GM12801 (cell line): ENCODE data around the gene WNT3A.

Source experiments
- TF ChIP-seq, protein P1 (sequence below): IDR thresholded peaks from one replicate; pipeline ENCODE4 v1.5.1; 2011; ENCODE audit warnings: control low read depth; ENCODE audit not compliant: insufficient read length; ENCODE audit errors: extremely low read depth

The WNT3A gene

GRCh38 chr1:228076796-228077430, 70.1 kb downstream of the WNT3A start:
- TF ChIP-seq, protein P1, sequence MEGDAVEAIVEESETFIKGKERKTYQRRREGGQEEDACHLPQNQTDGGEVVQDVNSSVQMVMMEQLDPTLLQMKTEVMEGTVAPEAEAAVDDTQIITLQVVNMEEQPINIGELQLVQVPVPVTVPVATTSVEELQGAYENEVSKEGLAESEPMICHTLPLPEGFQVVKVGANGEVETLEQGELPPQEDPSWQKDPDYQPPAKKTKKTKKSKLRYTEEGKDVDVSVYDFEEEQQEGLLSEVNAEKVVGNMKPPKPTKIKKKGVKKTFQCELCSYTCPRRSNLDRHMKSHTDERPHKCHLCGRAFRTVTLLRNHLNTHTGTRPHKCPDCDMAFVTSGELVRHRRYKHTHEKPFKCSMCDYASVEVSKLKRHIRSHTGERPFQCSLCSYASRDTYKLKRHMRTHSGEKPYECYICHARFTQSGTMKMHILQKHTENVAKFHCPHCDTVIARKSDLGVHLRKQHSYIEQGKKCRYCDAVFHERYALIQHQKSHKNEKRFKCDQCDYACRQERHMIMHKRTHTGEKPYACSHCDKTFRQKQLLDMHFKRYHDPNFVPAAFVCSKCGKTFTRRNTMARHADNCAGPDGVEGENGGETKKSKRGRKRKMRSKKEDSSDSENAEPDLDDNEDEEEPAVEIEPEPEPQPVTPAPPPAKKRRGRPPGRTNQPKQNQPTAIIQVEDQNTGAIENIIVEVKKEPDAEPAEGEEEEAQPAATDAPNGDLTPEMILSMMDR, result no peak

GRCh38 chr1:228077565-228078330, 71.0 kb downstream of the WNT3A start:
- TF ChIP-seq, protein P1, result no peak

DNA sequence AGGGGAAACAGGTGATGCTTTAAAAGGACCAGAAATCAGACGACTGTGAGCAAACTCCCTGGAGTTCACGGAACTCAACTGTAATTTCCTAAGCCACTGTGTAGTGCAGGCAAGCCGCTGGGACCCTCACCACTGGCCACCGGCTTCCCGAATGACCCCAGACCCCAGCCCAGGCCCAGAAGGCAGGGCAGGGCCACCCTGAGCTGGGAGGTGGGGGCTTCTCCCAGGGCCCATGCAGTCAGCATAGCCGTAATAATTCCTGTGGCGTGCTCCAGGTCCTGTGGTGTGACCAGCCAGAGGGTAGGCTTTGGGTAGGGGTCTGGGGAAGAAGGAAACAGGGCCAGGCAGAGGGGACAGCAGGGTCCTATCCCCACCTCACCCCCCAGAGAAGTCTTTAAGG, 72.2 kb downstream of the WNT3A start:
- TF ChIP-seq, protein P1, result no peak

DNA sequence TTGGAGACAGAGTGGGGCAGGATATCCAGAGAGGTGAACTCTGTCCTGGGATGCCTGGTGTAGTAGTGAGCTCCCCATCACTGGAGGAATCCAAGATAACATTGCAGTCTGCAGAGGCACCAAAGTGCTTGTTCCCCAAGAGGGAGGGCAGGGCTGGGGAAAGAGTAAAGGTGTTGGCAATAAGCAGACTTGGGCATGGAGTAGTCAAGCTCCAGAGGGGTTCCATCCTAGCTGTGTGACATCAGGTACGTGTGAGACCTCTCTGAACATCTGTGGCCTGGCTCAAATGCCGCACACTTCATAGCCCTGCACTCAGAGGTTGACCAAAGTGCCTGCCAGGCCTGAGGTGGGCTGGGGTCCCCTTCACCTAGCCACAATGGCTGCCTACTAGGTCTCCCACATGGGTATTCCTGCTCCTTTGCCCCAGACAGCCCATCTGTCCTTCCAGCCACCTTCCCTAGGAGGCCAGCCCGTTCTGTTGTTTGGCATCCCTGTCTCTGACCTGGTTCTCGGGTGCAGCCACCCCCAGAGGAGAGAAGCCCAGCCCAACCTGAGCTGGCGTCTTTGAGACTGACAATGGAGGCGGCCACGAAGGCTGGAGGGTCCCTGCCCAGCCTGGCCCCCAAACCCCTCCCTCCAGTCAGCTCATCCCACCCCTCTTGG, 72.9 kb downstream of the WNT3A start:
- TF ChIP-seq, protein P1, result no peak

GRCh38 chr1:228081144-228081543, 74.3 kb downstream of the WNT3A start:
- TF ChIP-seq, protein P1, result no peak

DNA sequence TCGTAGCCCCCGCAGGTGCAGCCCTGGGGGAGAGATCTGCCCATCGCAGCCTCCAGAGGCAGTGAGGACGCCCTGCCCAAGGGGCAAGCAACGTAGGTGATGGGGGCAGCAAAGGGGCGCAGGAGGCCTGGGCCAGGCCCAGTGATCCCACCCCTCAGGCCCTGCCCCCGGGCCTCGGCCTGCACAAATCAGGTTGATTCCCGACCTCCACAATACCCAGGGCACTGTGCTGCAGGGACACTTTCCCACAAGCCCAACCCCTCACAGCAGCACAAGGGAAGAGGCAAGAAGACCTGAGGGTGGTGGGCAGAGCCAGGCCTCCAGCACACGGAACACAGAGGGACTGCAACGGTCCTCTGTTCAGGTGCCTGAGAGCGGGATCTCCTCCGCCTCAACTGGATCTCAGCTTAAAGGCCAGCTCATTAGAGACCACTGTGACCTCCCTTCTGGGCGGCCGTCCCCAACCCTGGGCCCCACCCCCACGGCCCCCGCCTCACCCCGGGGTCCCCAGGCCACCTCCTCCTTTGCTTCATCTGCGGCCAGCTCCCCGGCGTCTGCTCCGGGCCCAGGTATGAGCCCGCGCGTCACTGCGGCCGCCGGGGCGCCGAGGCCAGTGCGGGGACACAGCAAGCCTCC, 74.9 kb downstream of the WNT3A start:
- TF ChIP-seq, protein P1, result no peak
